GM12878 (cell line): ENCODE data around the gene ANKDD1A. TPM values are rescaled to one million over a fixed set of nuclear protein-coding genes. Genes with fewer than 3 reads are reported as not detected.
A peak's percentile ranks its signal among the peaks of the same experiment; 100 is the strongest.

Experiments used
- BACH1 ChIP-seq: fragments of 450-650 bp; IDR thresholded peaks from 2 replicates; pipeline ENCODE4 v1.6.1; 2017; ENCODE audit warnings: mild to moderate bottlenecking, borderline replicate concordance
- BMI1 ChIP-seq: fragments of 450-650 bp; IDR thresholded peaks from 2 replicates; pipeline ENCODE4 v1.6.1; 2016; ENCODE audit warnings: mild to moderate bottlenecking, moderate library complexity, borderline replicate concordance
- CBX3 ChIP-seq: fragments of 200-600 bp; sonication (generic); IDR thresholded peaks from 2 replicates; pipeline ENCODE4 v1.6.1; 2016; ENCODE audit warnings: low read depth, borderline replicate concordance
- CUX1 ChIP-seq: IDR thresholded peaks from 2 replicates; pipeline ENCODE4 v1.6.1; 2012; ENCODE audit warnings: improper control_type of control experiment, low read depth, low read length; ENCODE audit not compliant: insufficient replicate concordance
- HDAC6 ChIP-seq: fragments of 200-600 bp; sonication (generic); IDR thresholded peaks from one replicate; pipeline ENCODE4 v1.8.0; 2017; ENCODE audit warnings: antibody characterized with exemption; ENCODE audit not compliant: unreplicated experiment
- IRF3 ChIP-seq: fragments of 450-650 bp; IDR thresholded peaks from 2 replicates; pipeline ENCODE4 v1.6.1; 2014; ENCODE audit warnings: mild to moderate bottlenecking
- JUNB ChIP-seq: IDR thresholded peaks from 2 replicates; pipeline ENCODE4 v1.6.1; 2016; ENCODE audit warnings: antibody characterized with exemption, mild to moderate bottlenecking
- LARP7 ChIP-seq: fragments of 450-650 bp; IDR thresholded peaks from 2 replicates; pipeline ENCODE4 v1.6.1; 2017; ENCODE audit warnings: mild to moderate bottlenecking
- MEF2B ChIP-seq: fragments of 450-650 bp; IDR thresholded peaks from 2 replicates; pipeline ENCODE4 v1.6.1; 2018; ENCODE audit warnings: mild to moderate bottlenecking, moderate library complexity; ENCODE audit not compliant: partially characterized antibody, poor library complexity, severe bottlenecking
- MYB ChIP-seq: fragments of 150-350 bp; IDR thresholded peaks from 2 replicates; pipeline ENCODE4 v1.6.1; 2014; ENCODE audit warnings: mild to moderate bottlenecking, low read depth, low read length, borderline replicate concordance
- MYC ChIP-seq: IDR thresholded peaks from 2 replicates; pipeline ENCODE4 v1.6.1; 2011; ENCODE audit warnings: mild to moderate bottlenecking, low read length, moderate library complexity, inconsistent platforms; ENCODE audit not compliant: insufficient read depth, insufficient replicate concordance, insufficient read length, severe bottlenecking
- PAX5 ChIP-seq: IDR thresholded peaks from 2 replicates; pipeline ENCODE4 v1.6.1; 2011; ENCODE audit warnings: low read depth, low read length, borderline replicate concordance
- RBBP5 ChIP-seq: fragments of 200-600 bp; sonication (generic); conservative IDR thresholded peaks from 2 replicates; pipeline ENCODE4 v1.6.1; 2016
- SIN3A ChIP-seq: IDR thresholded peaks from 2 replicates; pipeline ENCODE4 v1.6.1; 2012; ENCODE audit warnings: low read depth, low read length, improper control_type of control experiment
- SMC3 ChIP-seq: IDR thresholded peaks from 2 replicates; pipeline ENCODE4 v1.6.1; 2011; ENCODE audit warnings: low read length, improper control_type of control experiment, borderline replicate concordance
- WRNIP1 ChIP-seq: IDR thresholded peaks from 2 replicates; pipeline ENCODE4 v1.6.1; 2011; ENCODE audit warnings: low read depth, low read length, improper control_type of control experiment, borderline replicate concordance
- ZSCAN29 ChIP-seq: fragments of 450-650 bp; IDR thresholded peaks from 2 replicates; pipeline ENCODE4 v1.6.1; 2017; ENCODE audit warnings: mild to moderate bottlenecking, moderate library complexity
- polyA plus RNA-seq, 11 experiments: library from polyadenylated mRNA; depleted of rRNA in 4 of 11; unstranded in 6 of 11; stranded (reverse) in 5 of 11; fragments of >200 nt; fragmentation: Nextera tagmentation in 4 of 11; fragmentation: Illumina TruSeq in 1 of 11; extraction: Ambion mirVana in 4 of 11; extraction: Trizol in 1 of 11; gene quantifications; 1 replicate in 1 of 11; 2 replicates in 10 of 11; pipeline versions ENCODE4 v1.2.1 to v1.2.3, GENCODE V29; 2011 to 2016; ENCODE audit warnings: inconsistent platforms in 2 of 11, missing spikeins in 2 of 11, low read depth in 1 of 11
- total RNA-seq, 4 experiments: library from RNA; depleted of rRNA in 3 of 4; stranded (reverse); fragments of >200 nt in 3 of 4; fragmentation: Illumina TruSeq in 1 of 4; extraction: Trizol in 1 of 4; gene quantifications; 2 replicates each; pipeline versions ENCODE4 v1.2.1 to v1.2.3, GENCODE V29; 2013 to 2021
- TF ChIP-seq, protein P1 (sequence below): fragments of 450-650 bp; IDR thresholded peaks from 2 replicates; pipeline ENCODE4 v1.6.1; 2016; ENCODE audit warnings: mild to moderate bottlenecking
- TF ChIP-seq, protein P2 (sequence below): fragments of 450-650 bp; IDR thresholded peaks from 2 replicates; pipeline ENCODE4 v1.6.1; 2017; ENCODE audit warnings: borderline replicate concordance

The ANKDD1A gene
- total and polyA plus RNA-seq, 10 of the 15 experiments (the other 5 are each of a cell fraction or from before 2014, with no cell fraction given): 1.5 to 6.6 (median 4.1) TPM

DNA sequence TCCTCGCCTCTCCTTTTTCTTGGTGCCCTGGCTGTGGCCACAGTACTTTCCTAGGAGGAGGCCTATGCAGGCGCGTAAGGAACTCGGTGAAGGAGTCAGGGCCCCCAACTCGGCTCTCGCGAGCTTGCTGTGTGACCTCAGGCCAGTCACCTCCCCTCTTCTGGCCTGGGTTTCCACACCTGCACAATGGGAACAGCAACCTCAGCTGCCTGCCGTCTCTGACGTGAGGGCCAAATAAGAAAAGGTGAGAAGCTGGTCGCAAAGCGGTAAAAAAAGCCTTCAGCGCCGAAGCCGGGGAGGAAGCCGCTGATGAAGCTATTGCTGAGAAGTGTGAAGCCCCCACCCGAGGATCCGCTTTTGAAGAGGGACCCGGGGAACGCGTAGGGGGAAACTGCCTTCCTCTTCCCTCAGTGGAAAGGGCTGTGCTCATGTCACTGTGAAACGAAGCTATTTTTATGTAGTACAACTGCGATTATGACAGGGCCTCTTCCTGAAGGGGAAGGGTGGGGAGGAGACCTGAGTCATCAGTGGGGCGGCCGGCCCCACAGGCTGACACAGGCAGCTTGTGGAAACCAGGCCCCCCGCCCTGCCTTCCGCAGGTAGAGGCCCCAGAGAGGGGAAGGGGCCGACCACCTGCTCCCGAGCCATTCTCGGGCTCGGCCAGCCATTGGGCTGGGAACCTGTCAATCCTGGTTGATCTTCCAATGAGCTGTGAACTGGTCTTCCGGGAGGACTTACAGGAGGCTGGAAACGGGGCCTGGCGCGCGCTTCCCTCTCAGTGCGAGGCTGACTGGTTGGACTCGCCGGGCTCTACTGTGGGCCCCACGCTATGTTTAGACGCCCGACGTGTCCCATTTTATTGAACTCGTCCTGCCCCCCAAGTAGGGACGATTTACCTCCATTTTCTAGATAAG, 18.0 kb upstream of the ANKDD1A start (continued):
- TF ChIP-seq, protein P1, sequence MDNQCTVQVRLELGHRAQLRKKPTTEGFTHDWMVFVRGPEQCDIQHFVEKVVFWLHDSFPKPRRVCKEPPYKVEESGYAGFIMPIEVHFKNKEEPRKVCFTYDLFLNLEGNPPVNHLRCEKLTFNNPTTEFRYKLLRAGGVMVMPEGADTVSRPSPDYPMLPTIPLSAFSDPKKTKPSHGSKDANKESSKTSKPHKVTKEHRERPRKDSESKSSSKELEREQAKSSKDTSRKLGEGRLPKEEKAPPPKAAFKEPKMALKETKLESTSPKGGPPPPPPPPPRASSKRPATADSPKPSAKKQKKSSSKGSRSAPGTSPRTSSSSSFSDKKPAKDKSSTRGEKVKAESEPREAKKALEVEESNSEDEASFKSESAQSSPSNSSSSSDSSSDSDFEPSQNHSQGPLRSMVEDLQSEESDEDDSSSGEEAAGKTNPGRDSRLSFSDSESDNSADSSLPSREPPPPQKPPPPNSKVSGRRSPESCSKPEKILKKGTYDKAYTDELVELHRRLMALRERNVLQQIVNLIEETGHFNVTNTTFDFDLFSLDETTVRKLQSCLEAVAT: peak; percentile 81
- TF ChIP-seq BMI1: no peak
- TF ChIP-seq PAX5: peak; percentile 64; the same call in 1 of the 2 replicates
- TF ChIP-seq IRF3: peak; percentile 69
- TF ChIP-seq BACH1: peak; percentile 89
- TF ChIP-seq, protein P2, sequence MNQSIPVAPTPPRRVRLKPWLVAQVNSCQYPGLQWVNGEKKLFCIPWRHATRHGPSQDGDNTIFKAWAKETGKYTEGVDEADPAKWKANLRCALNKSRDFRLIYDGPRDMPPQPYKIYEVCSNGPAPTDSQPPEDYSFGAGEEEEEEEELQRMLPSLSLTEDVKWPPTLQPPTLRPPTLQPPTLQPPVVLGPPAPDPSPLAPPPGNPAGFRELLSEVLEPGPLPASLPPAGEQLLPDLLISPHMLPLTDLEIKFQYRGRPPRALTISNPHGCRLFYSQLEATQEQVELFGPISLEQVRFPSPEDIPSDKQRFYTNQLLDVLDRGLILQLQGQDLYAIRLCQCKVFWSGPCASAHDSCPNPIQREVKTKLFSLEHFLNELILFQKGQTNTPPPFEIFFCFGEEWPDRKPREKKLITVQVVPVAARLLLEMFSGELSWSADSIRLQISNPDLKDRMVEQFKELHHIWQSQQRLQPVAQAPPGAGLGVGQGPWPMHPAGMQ: no peak
- TF ChIP-seq MEF2B: peak; percentile 88
- peak; percentile 83; the same call in 1 of the 2 replicates for TF ChIP-seq RBBP5
- 0 out of 2 replicates have a peak, but pooled peaks have one; percentile 2 for TF ChIP-seq SMC3
- TF ChIP-seq SIN3A: no peak
- no peak for TF ChIP-seq CBX3
- TF ChIP-seq CUX1: no peak
- no peak for TF ChIP-seq ZSCAN29
- TF ChIP-seq MYC: no peak
- TF ChIP-seq MYB: no peak
- peak; percentile 37; the same call in 1 of the 2 replicates for TF ChIP-seq LARP7
- TF ChIP-seq JUNB: peak; percentile 90
- peak; percentile 43; the same call in 1 of the 2 replicates for TF ChIP-seq WRNIP1
- TF ChIP-seq HDAC6: no peak
